Mucosa of stomach (tissue), 1 donor: ENCODE measurements around the gene SHLD2.
"Not testable (repeated sequence)": the region's sequence is repeated elsewhere in the genome, so short reads cannot be mapped to it uniquely, and the experiment has no call there.

ENCODE experiments used
- H3K27me3 ChIP-seq: one replicate; pipeline ENCODE4 v1.7.0; 2013; ENCODE audit warnings: mild to moderate bottlenecking, low read length; ENCODE audit not compliant: control insufficient read depth, insufficient read depth
- H3K36me3 ChIP-seq: one replicate; pipeline ENCODE4 v1.7.0; 2013; ENCODE audit warnings: low read length; ENCODE audit not compliant: control insufficient read depth, insufficient read depth
- H3K4me1 ChIP-seq: one replicate; pipeline ENCODE4 v1.7.0; 2013; ENCODE audit warnings: mild to moderate bottlenecking, low read length; ENCODE audit not compliant: control insufficient read depth, insufficient read depth
- H3K4me3 ChIP-seq: one replicate; pipeline ENCODE4 v1.7.0; 2013; ENCODE audit warnings: low read length
- H3K9ac ChIP-seq: one replicate; pipeline ENCODE4 v1.7.0; 2013; ENCODE audit warnings: mild to moderate bottlenecking, low read length, moderate library complexity
- H3K9me3 ChIP-seq: one replicate; pipeline ENCODE4 v1.7.0; 2013; ENCODE audit warnings: mild to moderate bottlenecking, low read length, moderate library complexity; ENCODE audit not compliant: control insufficient read depth
- donor health status: Pancreatic carcinoma.

Gene SHLD2

DNA sequence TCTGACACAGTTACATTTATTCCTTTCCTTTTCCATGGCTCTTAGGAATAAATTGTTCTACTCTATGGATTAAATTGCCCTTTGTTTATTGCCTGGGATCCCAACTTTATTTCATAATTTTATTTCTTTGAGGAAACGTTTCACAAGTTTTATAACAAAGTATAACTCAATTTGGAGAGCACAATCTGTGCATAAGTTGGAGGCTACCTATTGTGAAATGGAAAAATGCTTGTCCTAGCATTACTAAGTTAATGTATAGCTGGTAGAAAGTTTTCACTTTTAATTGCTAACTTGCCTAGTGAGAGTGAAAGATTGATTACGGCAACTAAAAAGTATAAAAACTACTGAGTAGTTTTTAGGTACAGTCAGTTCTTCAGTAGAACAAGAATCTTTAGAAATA is 32.0 kb downstream of the SHLD2 start:
- H3K9ac ChIP-seq, H3K4me3 ChIP-seq, H3K4me1 ChIP-seq, H3K27me3 ChIP-seq, H3K36me3 ChIP-seq, H3K9me3 ChIP-seq: not testable (repeated sequence)

DNA sequence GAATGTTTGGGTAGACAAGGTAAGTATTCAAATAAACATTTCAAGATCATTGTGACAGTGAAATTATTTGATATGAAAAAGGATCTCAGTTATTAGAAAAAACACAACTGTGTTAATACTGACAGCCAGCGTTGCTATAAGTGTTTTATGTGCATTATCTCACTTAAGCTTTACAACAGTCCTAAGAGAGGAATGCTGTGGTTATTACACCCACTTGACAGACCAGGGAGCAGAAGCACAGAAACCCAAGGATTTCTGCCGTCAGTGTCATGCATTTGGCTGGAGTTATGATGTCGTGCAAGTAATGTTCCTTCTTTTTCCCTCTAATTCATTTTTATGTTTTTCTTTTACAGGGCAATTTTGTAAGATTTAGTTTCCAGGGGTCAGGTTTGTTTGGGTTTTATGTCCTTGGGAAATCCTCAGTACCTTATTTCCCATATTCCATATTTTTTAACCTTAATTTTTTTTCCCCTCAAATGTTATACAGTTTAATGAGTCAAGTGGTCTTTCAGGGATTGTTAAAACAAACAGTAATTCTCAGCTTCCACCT is 32.7 kb downstream of the SHLD2 start:
- H3K4me1 ChIP-seq, H3K9me3 ChIP-seq, H3K9ac ChIP-seq, H3K4me3 ChIP-seq, H3K36me3 ChIP-seq, H3K27me3 ChIP-seq: not testable (repeated sequence)

DNA sequence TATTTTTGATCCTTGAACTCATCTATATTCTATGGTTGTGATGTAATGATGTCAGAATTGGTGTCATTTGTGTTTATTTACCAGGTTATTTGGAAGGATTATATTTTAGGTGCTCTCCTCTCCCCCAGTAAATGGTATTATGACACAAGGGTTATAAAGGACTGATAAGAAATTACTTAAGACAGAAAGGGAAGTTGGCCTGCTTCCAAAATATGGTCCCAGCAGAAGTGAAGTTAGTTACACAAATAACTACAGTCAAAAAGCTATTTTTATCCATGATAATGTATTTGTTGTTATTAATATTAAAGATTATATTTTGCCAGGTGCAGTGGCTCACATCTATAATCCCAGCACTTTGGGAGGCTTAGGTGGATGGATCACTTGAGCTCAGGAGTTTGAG is 37.2 kb downstream of the SHLD2 start:
- H3K36me3 ChIP-seq, H3K4me1 ChIP-seq, H3K4me3 ChIP-seq, H3K27me3 ChIP-seq, H3K9ac ChIP-seq, H3K9me3 ChIP-seq: not testable (repeated sequence)

DNA sequence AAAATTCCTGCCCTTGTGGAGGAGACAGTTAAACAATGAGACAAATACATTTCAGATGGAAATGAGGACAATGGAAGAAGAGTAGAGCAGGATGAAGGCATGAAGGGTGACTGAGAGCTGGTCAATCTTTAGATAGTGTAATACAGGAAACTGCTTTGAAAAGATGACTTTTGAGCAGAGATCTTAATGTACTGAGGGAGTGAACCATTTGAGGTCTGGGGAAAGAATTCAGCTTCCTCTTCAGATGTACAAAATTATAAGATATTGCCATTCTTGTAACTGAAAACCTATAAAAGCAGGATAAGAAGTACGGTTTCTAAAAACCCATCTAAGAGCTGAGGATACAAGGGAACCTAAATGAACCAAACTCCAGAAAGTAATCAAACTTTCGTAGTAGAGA is 38.9 kb downstream of the SHLD2 start:
- H3K9me3 ChIP-seq, H3K4me3 ChIP-seq, H3K27me3 ChIP-seq, H3K36me3 ChIP-seq, H3K9ac ChIP-seq, H3K4me1 ChIP-seq: not testable (repeated sequence)

DNA sequence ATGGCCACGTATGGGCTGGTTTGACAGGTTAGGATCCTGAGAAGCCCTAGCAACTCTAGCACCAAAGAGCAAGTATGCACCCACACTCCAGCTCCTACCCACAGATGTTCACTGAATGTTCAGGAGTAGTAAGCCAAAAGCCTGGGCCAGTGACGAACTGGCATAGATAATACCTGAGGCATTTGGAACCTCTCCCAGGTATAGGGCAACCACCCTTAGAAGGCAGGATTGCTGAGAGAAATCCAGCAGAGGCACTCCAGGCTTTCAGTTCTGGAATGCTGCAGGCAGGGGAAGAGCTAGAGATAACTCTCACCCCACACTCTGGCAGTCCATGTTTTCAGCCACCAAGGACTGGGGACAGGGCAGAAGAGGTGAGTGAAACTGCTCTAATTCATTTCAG is 39.4 kb downstream of the SHLD2 start:
- H3K36me3 ChIP-seq, H3K4me1 ChIP-seq, H3K9ac ChIP-seq, H3K4me3 ChIP-seq, H3K9me3 ChIP-seq, H3K27me3 ChIP-seq: not testable (repeated sequence)

DNA sequence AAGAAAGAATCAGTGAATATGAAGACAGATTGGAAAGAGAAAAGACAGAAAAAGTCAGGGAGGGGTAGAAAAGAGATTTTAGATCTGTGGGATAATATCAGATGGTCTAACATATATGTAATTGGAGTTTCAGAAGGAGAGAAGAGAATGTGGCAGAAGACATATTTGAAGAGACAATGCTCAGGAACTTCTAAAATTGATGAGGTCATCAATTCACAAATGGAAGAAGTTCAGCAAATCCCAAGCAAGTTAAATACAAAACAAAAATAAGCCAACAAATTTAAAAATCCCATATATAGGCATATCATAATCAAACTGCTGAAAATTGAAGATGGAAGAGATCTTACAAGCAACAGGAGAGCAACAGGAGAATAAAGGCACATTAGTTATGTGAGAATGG is 42.5 kb downstream of the SHLD2 start:
- not testable (repeated sequence) for H3K4me1 ChIP-seq, H3K4me3 ChIP-seq, H3K9ac ChIP-seq, H3K36me3 ChIP-seq, H3K9me3 ChIP-seq, H3K27me3 ChIP-seq

DNA sequence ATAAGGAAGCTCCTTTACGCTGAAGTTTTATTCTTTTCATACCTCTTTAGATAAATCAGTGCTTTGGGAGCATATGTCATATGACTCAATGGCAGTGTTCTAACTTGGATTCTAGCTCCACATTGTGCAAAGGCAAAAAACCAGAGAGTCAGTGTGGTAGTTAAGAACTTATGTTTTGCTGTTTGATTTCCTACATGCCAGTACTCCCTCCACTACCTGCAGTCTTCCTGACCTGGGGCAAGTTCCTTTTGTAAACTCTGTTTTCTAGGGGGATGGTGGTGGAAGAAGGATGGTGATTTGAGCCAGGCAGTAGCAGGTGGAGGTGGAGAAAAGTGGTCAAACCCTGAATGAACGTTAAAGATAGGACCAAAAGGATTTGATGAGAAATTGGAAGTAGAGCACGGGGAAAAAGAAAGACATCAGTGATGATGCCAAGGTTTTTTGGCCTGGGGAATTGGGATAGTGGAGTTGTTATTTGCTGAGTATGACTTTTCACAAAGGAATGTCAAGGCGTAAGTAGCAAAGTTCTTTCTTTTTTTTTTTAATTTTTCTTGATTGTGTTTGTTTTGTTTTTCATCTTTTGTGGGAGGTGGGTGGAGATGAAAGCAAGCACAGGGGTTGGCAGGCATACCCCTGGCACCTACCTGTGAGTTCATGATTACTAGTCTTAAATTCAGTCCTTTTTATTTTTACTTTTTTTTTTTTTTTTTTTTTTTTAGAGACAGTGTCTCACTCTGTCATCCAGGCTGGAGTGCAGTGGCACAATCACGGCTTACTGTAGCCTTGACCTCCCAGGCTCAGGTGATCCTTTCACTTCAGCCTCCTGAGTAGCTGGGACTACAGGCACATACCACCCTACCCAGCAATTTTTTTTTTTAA is 47.5 kb downstream of the SHLD2 start:
- not testable (repeated sequence) for H3K9ac ChIP-seq, H3K4me3 ChIP-seq, H3K9me3 ChIP-seq, H3K4me1 ChIP-seq, H3K27me3 ChIP-seq, H3K36me3 ChIP-seq

DNA sequence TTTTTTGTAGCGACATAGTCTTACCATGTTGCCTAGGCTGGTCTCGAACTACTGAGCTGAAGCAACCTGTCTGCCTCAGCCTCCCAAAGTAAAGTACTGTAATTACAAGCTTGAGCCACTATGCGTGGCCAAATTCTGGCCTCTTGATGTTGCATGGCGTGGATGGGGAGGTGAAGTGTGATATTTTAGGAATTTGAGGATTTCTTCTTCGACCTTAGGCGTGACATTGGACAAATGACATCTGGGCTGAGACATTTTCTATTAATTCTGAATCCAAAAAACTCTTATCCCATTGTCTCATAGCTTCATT is 48.1 kb downstream of the SHLD2 start:
- not testable (repeated sequence) for H3K27me3 ChIP-seq, H3K4me1 ChIP-seq, H3K36me3 ChIP-seq, H3K9me3 ChIP-seq, H3K4me3 ChIP-seq, H3K9ac ChIP-seq

DNA sequence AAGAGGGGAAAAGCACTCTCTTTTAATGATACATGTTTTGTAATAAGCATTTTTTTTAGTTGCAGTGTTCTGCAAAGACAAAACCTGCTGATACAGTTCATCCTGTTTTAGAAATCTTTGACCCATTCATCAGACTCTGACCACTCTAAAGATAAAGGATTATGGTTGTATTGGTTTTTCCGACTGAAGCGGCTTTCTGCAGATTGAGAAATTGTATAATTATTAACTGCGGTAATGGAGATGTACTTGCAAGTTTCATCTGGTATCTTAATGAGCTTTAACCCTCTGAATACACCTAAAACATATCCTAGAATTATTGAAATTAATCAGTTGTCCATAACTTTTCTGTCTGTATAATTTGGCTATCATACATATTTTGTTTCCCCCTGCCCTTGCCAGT is 50.6 kb downstream of the SHLD2 start:
- not testable (repeated sequence) for H3K4me1 ChIP-seq, H3K9ac ChIP-seq, H3K4me3 ChIP-seq, H3K27me3 ChIP-seq, H3K36me3 ChIP-seq, H3K9me3 ChIP-seq

DNA sequence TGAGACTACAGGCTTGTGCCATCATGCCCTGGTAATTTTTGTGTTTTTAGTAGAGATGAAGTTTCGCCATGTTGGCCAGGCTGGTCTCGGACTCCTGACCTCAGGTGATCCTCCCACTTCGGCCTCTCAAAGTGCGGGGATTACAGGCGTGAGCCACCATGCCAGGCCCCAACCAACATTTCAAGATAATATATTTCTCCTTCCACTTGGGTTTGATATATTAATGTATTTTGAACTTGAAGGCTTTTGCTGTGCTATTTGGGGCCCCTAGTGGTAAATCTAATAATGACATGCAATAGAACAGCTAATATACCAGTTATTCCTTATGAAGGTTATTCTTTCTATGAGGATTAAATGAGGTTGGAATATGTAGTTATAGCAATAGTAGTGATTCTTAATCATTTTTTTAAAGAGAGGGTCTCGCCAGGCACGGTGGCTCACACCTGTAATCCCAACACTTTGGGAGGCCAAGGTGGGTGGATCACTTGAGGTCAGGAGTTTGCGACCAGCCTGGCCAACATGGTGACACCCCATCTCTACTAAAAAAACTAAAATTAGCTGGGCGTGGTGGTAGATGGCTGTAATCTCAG is 54.1 kb downstream of the SHLD2 start:
- not testable (repeated sequence) for H3K4me1 ChIP-seq, H3K4me3 ChIP-seq, H3K9ac ChIP-seq, H3K9me3 ChIP-seq, H3K27me3 ChIP-seq, H3K36me3 ChIP-seq

DNA sequence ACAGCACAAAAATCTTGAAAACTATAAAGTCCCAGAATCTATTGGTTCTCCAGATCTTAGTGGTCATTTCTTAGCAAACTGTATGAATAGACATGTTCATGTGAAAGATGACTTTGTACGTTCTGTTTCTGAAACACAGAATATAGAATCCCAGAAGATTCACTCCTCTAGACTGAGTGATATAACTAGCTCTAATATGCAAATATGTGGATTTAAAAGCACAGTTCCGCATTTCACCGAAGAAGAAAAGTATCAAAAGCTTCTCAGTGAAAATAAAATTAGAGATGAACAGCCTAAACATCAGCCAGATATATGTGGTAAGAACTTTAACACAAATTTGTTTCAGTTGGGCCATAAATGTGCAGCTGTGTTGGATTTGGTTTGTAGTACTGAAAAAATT is 56.5 kb downstream of the SHLD2 start:
- H3K9me3 ChIP-seq, H3K36me3 ChIP-seq: not testable (repeated sequence)

DNA sequence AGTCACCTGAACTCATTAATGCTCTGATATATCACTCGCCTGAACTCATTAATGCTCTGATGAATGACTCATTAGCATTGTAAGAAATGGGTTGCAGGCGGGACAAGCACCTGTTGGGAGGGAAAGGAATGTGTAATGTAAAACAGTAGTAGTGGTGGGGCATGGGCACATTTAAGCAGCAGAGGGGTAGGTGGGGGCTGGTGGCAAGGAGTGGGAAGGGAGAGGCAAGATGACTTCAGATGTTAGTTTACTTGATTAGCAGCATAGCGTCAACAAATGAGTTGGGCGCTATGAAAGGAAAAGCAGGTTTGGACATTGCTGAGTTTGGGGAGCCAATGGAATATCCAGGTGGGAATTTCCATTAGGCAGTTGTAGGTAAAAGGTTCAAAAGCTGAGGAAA is 61.8 kb downstream of the SHLD2 start:
- not testable (repeated sequence) for H3K36me3 ChIP-seq, H3K4me1 ChIP-seq, H3K4me3 ChIP-seq, H3K9ac ChIP-seq, H3K9me3 ChIP-seq, H3K27me3 ChIP-seq

More for the DNA sequence above, 56.5 kb downstream of the SHLD2 start:
- H3K9ac ChIP-seq, H3K4me3 ChIP-seq, H3K4me1 ChIP-seq, H3K27me3 ChIP-seq: not testable (repeated sequence)

DNA sequence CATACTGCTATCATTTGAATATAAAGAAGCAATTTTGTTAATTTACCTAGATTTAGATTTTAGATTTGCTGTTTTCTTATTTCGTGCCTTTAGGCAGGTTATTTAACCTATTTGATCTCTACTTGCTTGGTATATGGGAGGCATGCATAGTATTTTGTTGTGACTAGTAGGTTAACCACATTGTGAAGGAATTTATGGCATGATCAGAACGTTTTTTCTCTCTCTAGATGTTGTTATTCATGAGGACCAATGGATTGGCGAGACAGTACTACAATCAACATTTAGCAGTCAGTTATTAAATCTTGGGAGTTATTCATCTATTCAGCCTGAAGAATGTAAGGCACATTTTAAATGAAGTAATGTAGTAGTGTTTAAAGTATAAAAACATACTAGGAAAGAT is 62.8 kb downstream of the SHLD2 start:
- not testable (repeated sequence) for H3K9me3 ChIP-seq, H3K36me3 ChIP-seq, H3K27me3 ChIP-seq, H3K4me1 ChIP-seq, H3K4me3 ChIP-seq, H3K9ac ChIP-seq
